ENCODE results near the gene ABHD14A. TPM values are rescaled to one million over a fixed set of nuclear protein-coding genes. Genes with fewer than 3 reads are reported as not detected.

Gene ABHD14A
- total RNA-seq, 1 experiment from 2014 or later = 3.8 TPM

DNA sequence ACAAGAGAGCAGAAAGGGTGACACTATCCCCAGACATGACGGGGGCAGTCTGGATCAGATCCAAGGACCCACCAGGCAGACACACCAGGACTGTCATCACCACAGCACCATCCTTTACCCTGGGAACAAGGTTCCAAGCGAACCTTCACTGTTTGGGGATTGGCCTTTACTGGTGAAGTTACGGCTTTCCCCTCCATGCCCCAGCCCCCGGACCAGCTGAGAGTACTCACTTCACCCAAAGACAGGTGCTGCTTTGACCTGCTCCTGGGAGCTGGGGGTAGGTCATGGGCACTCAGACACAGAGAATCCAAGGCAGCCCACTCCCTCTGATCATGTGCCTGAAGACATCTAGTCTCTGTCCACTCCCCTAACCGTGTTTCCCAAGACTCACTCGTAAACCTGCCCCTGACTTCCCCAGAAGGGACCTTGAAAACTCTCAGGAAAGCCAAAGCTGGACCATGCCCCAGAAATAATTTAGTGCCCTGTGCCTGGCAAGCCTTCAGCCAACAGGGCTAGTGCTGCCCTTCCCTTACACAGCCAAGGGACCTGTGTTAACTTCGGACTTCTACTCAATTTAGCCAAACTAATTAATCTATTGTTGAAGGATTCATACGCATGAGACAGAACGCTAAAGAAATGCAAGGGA lies 36.0 kb upstream of the ABHD14A start:
- DNase-seq (ENCODE audit: low spot score) = no peak
- no peak overlapping the region for H3K27ac Mint-ChIP-seq
- ChIA-PET CTCF (no interaction called here), POLR2A (interaction anchor here (0.6 kb wide), 1 partner anchor 1274 kb away, joined by 3 read pairs; no protein-coding TSS in a partner anchor)
- no peak overlapping the region for H3K4me3 Mint-ChIP-seq
- TF ChIP-seq GABPB1 (CRISPR knock-in tag; IDR thresholded peaks at IDR 0.05) (no peak), CDX4 (CRISPR knock-in tag; IDR thresholded peaks at IDR 0.05; ENCODE audit: borderline replicate concordance) (no peak), ATF6 (CRISPR knock-in tag; IDR thresholded peaks at IDR 0.05) (no peak), ELF4 (CRISPR knock-in tag; IDR thresholded peaks at IDR 0.05; ENCODE audit: low read depth) (no peak), ZNF671 (CRISPR knock-in tag; IDR thresholded peaks at IDR 0.05) (no peak), MYBL2 (CRISPR knock-in tag; IDR thresholded peaks at IDR 0.05) (no peak), ZMAT4 (CRISPR knock-in tag; IDR thresholded peaks at IDR 0.05) (no peak), GRHL2 (CRISPR knock-in tag; IDR thresholded peaks at IDR 0.05; ENCODE audit: insufficient replicate concordance, severe bottlenecking) (no peak), USF2 (CRISPR knock-in tag; IDR thresholded peaks at IDR 0.05) (no peak), ZNF121 (CRISPR knock-in tag; IDR thresholded peaks at IDR 0.05) (no peak), ESRRA (CRISPR knock-in tag; IDR thresholded peaks at IDR 0.05; ENCODE audit: borderline replicate concordance) (no peak), ZNF138 (CRISPR knock-in tag; conservative IDR thresholded peaks at IDR 0.05) (no peak), HMGA2 (CRISPR knock-in tag; IDR thresholded peaks at IDR 0.05) (no peak), MXD4 (CRISPR knock-in tag; IDR thresholded peaks at IDR 0.05; ENCODE audit: borderline replicate concordance) (no peak)
- TF ChIP-seq, protein P1, sequence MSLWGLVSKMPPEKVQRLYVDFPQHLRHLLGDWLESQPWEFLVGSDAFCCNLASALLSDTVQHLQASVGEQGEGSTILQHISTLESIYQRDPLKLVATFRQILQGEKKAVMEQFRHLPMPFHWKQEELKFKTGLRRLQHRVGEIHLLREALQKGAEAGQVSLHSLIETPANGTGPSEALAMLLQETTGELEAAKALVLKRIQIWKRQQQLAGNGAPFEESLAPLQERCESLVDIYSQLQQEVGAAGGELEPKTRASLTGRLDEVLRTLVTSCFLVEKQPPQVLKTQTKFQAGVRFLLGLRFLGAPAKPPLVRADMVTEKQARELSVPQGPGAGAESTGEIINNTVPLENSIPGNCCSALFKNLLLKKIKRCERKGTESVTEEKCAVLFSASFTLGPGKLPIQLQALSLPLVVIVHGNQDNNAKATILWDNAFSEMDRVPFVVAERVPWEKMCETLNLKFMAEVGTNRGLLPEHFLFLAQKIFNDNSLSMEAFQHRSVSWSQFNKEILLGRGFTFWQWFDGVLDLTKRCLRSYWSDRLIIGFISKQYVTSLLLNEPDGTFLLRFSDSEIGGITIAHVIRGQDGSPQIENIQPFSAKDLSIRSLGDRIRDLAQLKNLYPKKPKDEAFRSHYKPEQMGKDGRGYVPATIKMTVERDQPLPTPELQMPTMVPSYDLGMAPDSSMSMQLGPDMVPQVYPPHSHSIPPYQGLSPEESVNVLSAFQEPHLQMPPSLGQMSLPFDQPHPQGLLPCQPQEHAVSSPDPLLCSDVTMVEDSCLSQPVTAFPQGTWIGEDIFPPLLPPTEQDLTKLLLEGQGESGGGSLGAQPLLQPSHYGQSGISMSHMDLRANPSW (CRISPR knock-in tag; conservative IDR thresholded peaks at IDR 0.05; ENCODE audit: low read depth) = no peak
- TF ChIP-seq, protein P2, sequence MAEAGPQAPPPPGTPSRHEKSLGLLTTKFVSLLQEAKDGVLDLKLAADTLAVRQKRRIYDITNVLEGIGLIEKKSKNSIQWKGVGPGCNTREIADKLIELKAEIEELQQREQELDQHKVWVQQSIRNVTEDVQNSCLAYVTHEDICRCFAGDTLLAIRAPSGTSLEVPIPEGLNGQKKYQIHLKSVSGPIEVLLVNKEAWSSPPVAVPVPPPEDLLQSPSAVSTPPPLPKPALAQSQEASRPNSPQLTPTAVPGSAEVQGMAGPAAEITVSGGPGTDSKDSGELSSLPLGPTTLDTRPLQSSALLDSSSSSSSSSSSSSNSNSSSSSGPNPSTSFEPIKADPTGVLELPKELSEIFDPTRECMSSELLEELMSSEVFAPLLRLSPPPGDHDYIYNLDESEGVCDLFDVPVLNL (CRISPR knock-in tag; IDR thresholded peaks at IDR 0.05; ENCODE audit: borderline replicate concordance, low read depth) = no peak
- no peaks in the 10 kb centered on the region for H3K9me3 Mint-ChIP-seq
- no peaks in the 10 kb centered on the region; the same call in 1 of the 2 replicates for H3K27me3 Mint-ChIP-seq (ENCODE audit: low read depth)
- H3K36me3 Mint-ChIP-seq = peaks cover 51% of the 10 kb centered on the region
- H3K4me1 Mint-ChIP-seq = peaks cover 17% of the 10 kb centered on the region
- ATAC-seq = no peak
